GM23338 (cell line): ENCODE data around the gene TEKTIP1. TPM values are rescaled to one million over a fixed set of nuclear protein-coding genes. Genes with fewer than 3 reads are reported as not detected.

ENCODE experiments used
- ATAC-seq: fragments of 200-7000 bp; cut with Tn5 transposase; 3 replicates; pipeline ENCODE4 v1.9.1; 2020
- DNase-seq: peaks from one replicate; pipeline ENCODE4 v3.0.0-alpha.2; 2015; ENCODE audit warnings: low spot score
- H2AFZ ChIP-seq: fragments of 200-600 bp; sonication (generic); 2 replicates; pipeline ENCODE4 v1.8.0; 2016; ENCODE audit warnings: antibody characterized with exemption, mild to moderate bottlenecking, moderate library complexity
- H3F3A ChIP-seq: fragments of 200-600 bp; sonication (generic); replicated peaks from 2 replicates; pipeline ENCODE4 v1.8.0; 2017; ENCODE audit warnings: antibody characterized with exemption, mixed run types, low read depth
- H3K27ac ChIP-seq: fragments of 200-600 bp; sonication (generic); 2 replicates; pipeline ENCODE4 v1.6.1; 2016; ENCODE audit warnings: low read depth
- H3K27me3 ChIP-seq: fragments of 200-600 bp; sonication (generic); 2 replicates; pipeline ENCODE4 v1.8.0; 2016; ENCODE audit warnings: mild to moderate bottlenecking, mixed run types, moderate library complexity; ENCODE audit not compliant: insufficient read depth
- H3K36me3 ChIP-seq: fragments of 200-600 bp; sonication (generic); 2 replicates; pipeline ENCODE4 v1.8.0; 2016; ENCODE audit warnings: mild to moderate bottlenecking; ENCODE audit not compliant: insufficient read depth
- H3K4me1 ChIP-seq: fragments of 200-600 bp; sonication (generic); 2 replicates; pipeline ENCODE4 v1.8.0; 2016; ENCODE audit warnings: mild to moderate bottlenecking, moderate library complexity; ENCODE audit not compliant: insufficient read depth
- H3K4me2 ChIP-seq: fragments of 200-600 bp; sonication (generic); 2 replicates; pipeline ENCODE4 v1.7.1; 2017; ENCODE audit warnings: mixed run types
- H3K4me3 ChIP-seq: fragments of 200-600 bp; sonication (generic); 2 replicates; pipeline ENCODE4 v1.6.1; 2016; ENCODE audit warnings: mixed run types
- H3K79me2 ChIP-seq: fragments of 200-600 bp; sonication (generic); replicated peaks from 2 replicates; pipeline ENCODE4 v1.8.0; 2017; ENCODE audit warnings: mild to moderate bottlenecking; ENCODE audit not compliant: insufficient read depth
- H3K9me2 ChIP-seq: fragments of 200-600 bp; sonication (generic); 2 replicates; pipeline ENCODE4 v1.8.0; 2017; ENCODE audit not compliant: insufficient read depth
- H4K20me1 ChIP-seq: fragments of 200-600 bp; sonication (generic); replicated peaks from 2 replicates; pipeline ENCODE4 v1.8.0; 2017; ENCODE audit warnings: mild to moderate bottlenecking; ENCODE audit not compliant: insufficient read depth
- H3K27ac Mint-ChIP-seq: 2 replicates; pipeline ENCODE4 v1.8.0; 2020; ENCODE audit warnings: inconsistent platforms, mild to moderate bottlenecking, moderate library complexity, mixed read lengths
- H3K27me3 Mint-ChIP-seq: 3 replicates; pipeline ENCODE4 v1.8.0; 2022; ENCODE audit warnings: low read depth, mild to moderate bottlenecking, moderate library complexity, mixed read lengths, inconsistent platforms; ENCODE audit not compliant: insufficient read depth, poor library complexity
- H3K36me3 Mint-ChIP-seq: 3 replicates; pipeline ENCODE4 v1.8.0; 2021; ENCODE audit warnings: low read depth, mild to moderate bottlenecking, inconsistent platforms, moderate library complexity, mixed read lengths
- H3K4me1 Mint-ChIP-seq: 3 replicates; pipeline ENCODE4 v1.8.0; 2020; ENCODE audit warnings: mild to moderate bottlenecking, inconsistent platforms, mixed read lengths
- H3K4me3 Mint-ChIP-seq: 3 replicates; pipeline ENCODE4 v1.8.0; 2021; ENCODE audit warnings: moderate library complexity, mild to moderate bottlenecking, inconsistent platforms, mixed read lengths
- H3K9me3 Mint-ChIP-seq: 3 replicates; pipeline ENCODE4 v1.8.0; 2020; ENCODE audit warnings: moderate library complexity, mild to moderate bottlenecking, inconsistent platforms, mixed read lengths
- CREB1 ChIP-seq: fragments of 250-450 bp; sonication (Bioruptor Pico); IDR thresholded peaks from 2 replicates; pipeline ENCODE4 v1.5.0; 2020; ENCODE audit warnings: low read depth, mild to moderate bottlenecking, moderate library complexity
- EZH2 ChIP-seq: fragments of 200-600 bp; sonication (generic); IDR thresholded peaks from one replicate; pipeline ENCODE4 v1.8.0; 2017; ENCODE audit warnings: antibody characterized with exemption, mild to moderate bottlenecking, low read depth; ENCODE audit not compliant: unreplicated experiment
- EZH2phosphoT487 ChIP-seq: fragments of 200-600 bp; sonication (generic); IDR thresholded peaks from one replicate; pipeline ENCODE4 v1.8.1; 2018; ENCODE audit warnings: antibody characterized with exemption; ENCODE audit not compliant: unreplicated experiment
- JUNB ChIP-seq: IDR thresholded peaks from one replicate; pipeline ENCODE4 v1.6.1; 2016; ENCODE audit warnings: antibody characterized with exemption; ENCODE audit not compliant: unreplicated experiment
- NANOG ChIP-seq: IDR thresholded peaks from 2 replicates; pipeline ENCODE4 v1.6.1; 2016; ENCODE audit warnings: antibody characterized with exemption, borderline replicate concordance
- POLR2AphosphoS5 ChIP-seq: IDR thresholded peaks from 2 replicates; pipeline ENCODE4 v1.6.1; 2016; ENCODE audit warnings: antibody characterized with exemption, low read depth
- STAT1 ChIP-seq: IDR thresholded peaks from one replicate; pipeline ENCODE4 v1.6.1; 2016; ENCODE audit warnings: antibody characterized with exemption; ENCODE audit not compliant: unreplicated experiment
- ZNF114 ChIP-seq: fragments of 250-450 bp; sonication (Bioruptor Pico); IDR thresholded peaks from 2 replicates; pipeline ENCODE4 v1.5.0; 2020; ENCODE audit warnings: mild to moderate bottlenecking, moderate library complexity
- ZNF331 ChIP-seq: fragments of 250-450 bp; sonication (Bioruptor Pico); IDR thresholded peaks from 2 replicates; pipeline ENCODE4 v1.5.0; 2020; ENCODE audit warnings: low read depth, mild to moderate bottlenecking, moderate library complexity
- polyA plus RNA-seq: library from polyadenylated mRNA; unstranded; fragments of >200 nt; fragmentation: Nextera tagmentation; extraction: Ambion mirVana; gene quantifications from 2 replicates; pipeline ENCODE4 v1.2.1, GENCODE V29; 2016
- total RNA-seq: library from RNA; depleted of rRNA; stranded (reverse); fragments of >200 nt; shearing (Covaris generic); gene quantifications from 2 replicates; pipeline ENCODE4 v1.2.3, GENCODE V29; 2014
- TF ChIP-seq, protein P1 (sequence below): IDR thresholded peaks from one replicate; pipeline ENCODE4 v1.6.1; 2018; ENCODE audit warnings: antibody characterized with exemption; ENCODE audit not compliant: unreplicated experiment
- TF ChIP-seq, protein P2 (sequence below), 2 experiments: fragments of 200-600 bp in 1 of 2; sonication (generic) in 1 of 2; conservative IDR thresholded peaks; 2 replicates each; pipeline versions ENCODE4 v1.5.1 to v1.6.1; 2016 to 2017; ENCODE audit warnings: antibody characterized with exemption in 2 of 2, low read depth in 2 of 2, mild to moderate bottlenecking in 2 of 2, moderate library complexity in 1 of 2
- TF ChIP-seq, protein P3 (sequence below): IDR thresholded peaks from 2 replicates; pipeline ENCODE4 v1.6.1; 2016; ENCODE audit warnings: antibody characterized with exemption
- TF ChIP-seq, protein P4 (sequence below): fragments of 250-450 bp; sonication (Bioruptor Pico); IDR thresholded peaks from 2 replicates; pipeline ENCODE4 v1.5.0; 2020; ENCODE audit warnings: mild to moderate bottlenecking, moderate library complexity

Gene TEKTIP1
- total and polyA plus RNA-seq, 2 experiments from 2014 or later = not detected

DNA sequence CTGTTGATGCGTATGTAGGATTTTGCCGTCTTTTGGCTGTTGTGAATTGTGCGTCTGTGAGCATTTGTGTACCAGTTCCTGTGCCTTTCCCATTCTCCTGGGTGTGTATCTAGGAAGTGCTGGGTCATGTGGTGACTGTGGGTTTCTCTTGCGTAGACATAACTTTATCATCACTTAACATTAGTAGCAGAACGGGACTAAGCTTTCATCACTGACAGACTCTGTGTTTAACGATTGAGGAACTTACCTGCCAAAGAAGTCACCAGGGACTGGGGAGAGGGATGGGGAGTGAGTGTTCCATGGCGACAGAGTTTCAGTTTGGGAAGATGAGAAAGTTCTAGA, 17.9 kb upstream of the TEKTIP1 start:
- H2AFZ ChIP-seq = no peak overlapping the region
- no peak overlapping the region for H3K27ac ChIP-seq
- TF ChIP-seq EZH2phosphoT487 (no peak), ZNF114 (CRISPR knock-in tag) (no peak), POLR2AphosphoS5 (no peak), CREB1 (CRISPR knock-in tag) (no peak), NANOG (no peak), JUNB (no peak), STAT1 (no peak), EZH2 (no peak), ZNF331 (CRISPR knock-in tag) (no peak)
- TF ChIP-seq, protein P1, sequence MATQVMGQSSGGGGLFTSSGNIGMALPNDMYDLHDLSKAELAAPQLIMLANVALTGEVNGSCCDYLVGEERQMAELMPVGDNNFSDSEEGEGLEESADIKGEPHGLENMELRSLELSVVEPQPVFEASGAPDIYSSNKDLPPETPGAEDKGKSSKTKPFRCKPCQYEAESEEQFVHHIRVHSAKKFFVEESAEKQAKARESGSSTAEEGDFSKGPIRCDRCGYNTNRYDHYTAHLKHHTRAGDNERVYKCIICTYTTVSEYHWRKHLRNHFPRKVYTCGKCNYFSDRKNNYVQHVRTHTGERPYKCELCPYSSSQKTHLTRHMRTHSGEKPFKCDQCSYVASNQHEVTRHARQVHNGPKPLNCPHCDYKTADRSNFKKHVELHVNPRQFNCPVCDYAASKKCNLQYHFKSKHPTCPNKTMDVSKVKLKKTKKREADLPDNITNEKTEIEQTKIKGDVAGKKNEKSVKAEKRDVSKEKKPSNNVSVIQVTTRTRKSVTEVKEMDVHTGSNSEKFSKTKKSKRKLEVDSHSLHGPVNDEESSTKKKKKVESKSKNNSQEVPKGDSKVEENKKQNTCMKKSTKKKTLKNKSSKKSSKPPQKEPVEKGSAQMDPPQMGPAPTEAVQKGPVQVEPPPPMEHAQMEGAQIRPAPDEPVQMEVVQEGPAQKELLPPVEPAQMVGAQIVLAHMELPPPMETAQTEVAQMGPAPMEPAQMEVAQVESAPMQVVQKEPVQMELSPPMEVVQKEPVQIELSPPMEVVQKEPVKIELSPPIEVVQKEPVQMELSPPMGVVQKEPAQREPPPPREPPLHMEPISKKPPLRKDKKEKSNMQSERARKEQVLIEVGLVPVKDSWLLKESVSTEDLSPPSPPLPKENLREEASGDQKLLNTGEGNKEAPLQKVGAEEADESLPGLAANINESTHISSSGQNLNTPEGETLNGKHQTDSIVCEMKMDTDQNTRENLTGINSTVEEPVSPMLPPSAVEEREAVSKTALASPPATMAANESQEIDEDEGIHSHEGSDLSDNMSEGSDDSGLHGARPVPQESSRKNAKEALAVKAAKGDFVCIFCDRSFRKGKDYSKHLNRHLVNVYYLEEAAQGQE = no peak
- TF ChIP-seq, protein P2, sequence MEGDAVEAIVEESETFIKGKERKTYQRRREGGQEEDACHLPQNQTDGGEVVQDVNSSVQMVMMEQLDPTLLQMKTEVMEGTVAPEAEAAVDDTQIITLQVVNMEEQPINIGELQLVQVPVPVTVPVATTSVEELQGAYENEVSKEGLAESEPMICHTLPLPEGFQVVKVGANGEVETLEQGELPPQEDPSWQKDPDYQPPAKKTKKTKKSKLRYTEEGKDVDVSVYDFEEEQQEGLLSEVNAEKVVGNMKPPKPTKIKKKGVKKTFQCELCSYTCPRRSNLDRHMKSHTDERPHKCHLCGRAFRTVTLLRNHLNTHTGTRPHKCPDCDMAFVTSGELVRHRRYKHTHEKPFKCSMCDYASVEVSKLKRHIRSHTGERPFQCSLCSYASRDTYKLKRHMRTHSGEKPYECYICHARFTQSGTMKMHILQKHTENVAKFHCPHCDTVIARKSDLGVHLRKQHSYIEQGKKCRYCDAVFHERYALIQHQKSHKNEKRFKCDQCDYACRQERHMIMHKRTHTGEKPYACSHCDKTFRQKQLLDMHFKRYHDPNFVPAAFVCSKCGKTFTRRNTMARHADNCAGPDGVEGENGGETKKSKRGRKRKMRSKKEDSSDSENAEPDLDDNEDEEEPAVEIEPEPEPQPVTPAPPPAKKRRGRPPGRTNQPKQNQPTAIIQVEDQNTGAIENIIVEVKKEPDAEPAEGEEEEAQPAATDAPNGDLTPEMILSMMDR (conservative IDR thresholded peaks at IDR 0.05; ENCODE audit: low read depth in 2 of 2) = no peak
- TF ChIP-seq, protein P3, sequence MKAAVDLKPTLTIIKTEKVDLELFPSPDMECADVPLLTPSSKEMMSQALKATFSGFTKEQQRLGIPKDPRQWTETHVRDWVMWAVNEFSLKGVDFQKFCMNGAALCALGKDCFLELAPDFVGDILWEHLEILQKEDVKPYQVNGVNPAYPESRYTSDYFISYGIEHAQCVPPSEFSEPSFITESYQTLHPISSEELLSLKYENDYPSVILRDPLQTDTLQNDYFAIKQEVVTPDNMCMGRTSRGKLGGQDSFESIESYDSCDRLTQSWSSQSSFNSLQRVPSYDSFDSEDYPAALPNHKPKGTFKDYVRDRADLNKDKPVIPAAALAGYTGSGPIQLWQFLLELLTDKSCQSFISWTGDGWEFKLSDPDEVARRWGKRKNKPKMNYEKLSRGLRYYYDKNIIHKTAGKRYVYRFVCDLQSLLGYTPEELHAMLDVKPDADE = no peak
- TF ChIP-seq, protein P4, sequence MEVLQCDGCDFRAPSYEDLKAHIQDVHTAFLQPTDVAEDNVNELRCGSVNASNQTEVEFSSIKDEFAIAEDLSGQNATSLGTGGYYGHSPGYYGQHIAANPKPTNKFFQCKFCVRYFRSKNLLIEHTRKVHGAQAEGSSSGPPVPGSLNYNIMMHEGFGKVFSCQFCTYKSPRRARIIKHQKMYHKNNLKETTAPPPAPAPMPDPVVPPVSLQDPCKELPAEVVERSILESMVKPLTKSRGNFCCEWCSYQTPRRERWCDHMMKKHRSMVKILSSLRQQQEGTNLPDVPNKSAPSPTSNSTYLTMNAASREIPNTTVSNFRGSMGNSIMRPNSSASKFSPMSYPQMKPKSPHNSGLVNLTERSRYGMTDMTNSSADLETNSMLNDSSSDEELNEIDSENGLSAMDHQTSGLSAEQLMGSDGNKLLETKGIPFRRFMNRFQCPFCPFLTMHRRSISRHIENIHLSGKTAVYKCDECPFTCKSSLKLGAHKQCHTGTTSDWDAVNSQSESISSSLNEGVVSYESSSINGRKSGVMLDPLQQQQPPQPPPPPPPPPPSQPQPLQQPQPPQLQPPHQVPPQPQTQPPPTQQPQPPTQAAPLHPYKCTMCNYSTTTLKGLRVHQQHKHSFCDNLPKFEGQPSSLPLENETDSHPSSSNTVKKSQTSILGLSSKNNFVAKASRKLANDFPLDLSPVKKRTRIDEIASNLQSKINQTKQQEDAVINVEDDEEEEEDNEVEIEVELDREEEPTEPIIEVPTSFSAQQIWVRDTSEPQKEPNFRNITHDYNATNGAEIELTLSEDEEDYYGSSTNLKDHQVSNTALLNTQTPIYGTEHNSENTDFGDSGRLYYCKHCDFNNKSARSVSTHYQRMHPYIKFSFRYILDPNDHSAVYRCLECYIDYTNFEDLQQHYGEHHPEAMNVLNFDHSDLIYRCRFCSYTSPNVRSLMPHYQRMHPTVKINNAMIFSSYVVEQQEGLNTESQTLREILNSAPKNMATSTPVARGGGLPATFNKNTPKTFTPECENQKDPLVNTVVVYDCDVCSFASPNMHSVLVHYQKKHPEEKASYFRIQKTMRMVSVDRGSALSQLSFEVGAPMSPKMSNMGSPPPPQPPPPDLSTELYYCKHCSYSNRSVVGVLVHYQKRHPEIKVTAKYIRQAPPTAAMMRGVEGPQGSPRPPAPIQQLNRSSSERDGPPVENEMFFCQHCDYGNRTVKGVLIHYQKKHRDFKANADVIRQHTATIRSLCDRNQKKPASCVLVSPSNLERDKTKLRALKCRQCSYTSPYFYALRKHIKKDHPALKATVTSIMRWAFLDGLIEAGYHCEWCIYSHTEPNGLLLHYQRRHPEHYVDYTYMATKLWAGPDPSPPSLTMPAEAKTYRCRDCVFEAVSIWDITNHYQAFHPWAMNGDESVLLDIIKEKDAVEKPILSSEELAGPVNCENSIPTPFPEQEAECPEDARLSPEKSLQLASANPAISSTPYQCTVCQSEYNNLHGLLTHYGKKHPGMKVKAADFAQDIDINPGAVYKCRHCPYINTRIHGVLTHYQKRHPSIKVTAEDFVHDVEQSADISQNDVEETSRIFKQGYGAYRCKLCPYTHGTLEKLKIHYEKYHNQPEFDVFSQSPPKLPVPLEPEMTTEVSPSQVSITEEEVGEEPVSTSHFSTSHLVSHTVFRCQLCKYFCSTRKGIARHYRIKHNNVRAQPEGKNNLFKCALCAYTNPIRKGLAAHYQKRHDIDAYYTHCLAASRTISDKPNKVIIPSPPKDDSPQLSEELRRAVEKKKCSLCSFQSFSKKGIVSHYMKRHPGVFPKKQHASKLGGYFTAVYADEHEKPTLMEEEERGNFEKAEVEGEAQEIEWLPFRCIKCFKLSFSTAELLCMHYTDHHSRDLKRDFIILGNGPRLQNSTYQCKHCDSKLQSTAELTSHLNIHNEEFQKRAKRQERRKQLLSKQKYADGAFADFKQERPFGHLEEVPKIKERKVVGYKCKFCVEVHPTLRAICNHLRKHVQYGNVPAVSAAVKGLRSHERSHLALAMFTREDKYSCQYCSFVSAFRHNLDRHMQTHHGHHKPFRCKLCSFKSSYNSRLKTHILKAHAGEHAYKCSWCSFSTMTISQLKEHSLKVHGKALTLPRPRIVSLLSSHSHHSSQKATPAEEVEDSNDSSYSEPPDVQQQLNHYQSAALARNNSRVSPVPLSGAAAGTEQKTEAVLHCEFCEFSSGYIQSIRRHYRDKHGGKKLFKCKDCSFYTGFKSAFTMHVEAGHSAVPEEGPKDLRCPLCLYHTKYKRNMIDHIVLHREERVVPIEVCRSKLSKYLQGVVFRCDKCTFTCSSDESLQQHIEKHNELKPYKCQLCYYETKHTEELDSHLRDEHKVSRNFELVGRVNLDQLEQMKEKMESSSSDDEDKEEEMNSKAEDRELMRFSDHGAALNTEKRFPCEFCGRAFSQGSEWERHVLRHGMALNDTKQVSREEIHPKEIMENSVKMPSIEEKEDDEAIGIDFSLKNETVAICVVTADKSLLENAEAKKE (CRISPR knock-in tag) = no peak
- no peak overlapping the region for H3K4me2 ChIP-seq
- peaks cover 24% of the 10 kb centered on the region for H3K4me1 ChIP-seq
- no peaks in the 10 kb centered on the region for H3K9me2 ChIP-seq
- peaks cover 12% of the 10 kb centered on the region for H3K36me3 Mint-ChIP-seq
- H3K27me3 ChIP-seq = no peaks in the 10 kb centered on the region
- H3K79me2 ChIP-seq = peaks cover 40% of the 10 kb centered on the region
- no peaks in the 10 kb centered on the region; the same call in 2 of the 3 replicates for H3K9me3 Mint-ChIP-seq
- H3K4me3 ChIP-seq = no peak overlapping the region
- peaks cover 12% of the 10 kb centered on the region for H3K27me3 Mint-ChIP-seq
- ATAC-seq = no peak
- H3K4me3 Mint-ChIP-seq = no peak overlapping the region; the same call in 2 of the 3 replicates
- no peaks in the 10 kb centered on the region for H3K36me3 ChIP-seq
- no peak for DNase-seq
- peak overlapping the region; percentile 69 for H3K27ac Mint-ChIP-seq
- H4K20me1 ChIP-seq = no peaks in the 10 kb centered on the region; the same call in 1 of the 2 replicates
- H3F3A ChIP-seq = no peaks in the 10 kb centered on the region
- peaks cover 33% of the 10 kb centered on the region for H3K4me1 Mint-ChIP-seq
